Right lobe of liver (tissue), 4 donors: ENCODE data around the gene C1QL2.

Experiments used
- POLR2A ChIP-seq: fragments of 450-650 bp; IDR thresholded peaks from one replicate; pipeline ENCODE4 v1.6.1; 2017; ENCODE audit warnings: antibody characterized with exemption, mild to moderate bottlenecking
- TF ChIP-seq, protein P1 (sequence below), 4 donors: fragments of 200-600 bp in 3 of 4; fragments of 450-650 bp in 1 of 4; IDR thresholded peaks; one replicate each; pipeline versions ENCODE4 v1.5.1 to v1.8.0; 2016 to 2022; ENCODE audit warnings: antibody characterized with exemption in 4 of 4, mild to moderate bottlenecking in 2 of 4
- donor health status: DM: no; HTN: no; CAD: no.
- donor health status: DM: no; HTN: no; CAD: no.
- donor health status: DM: no; HTN: yes; CAD: no.

- no peak for TF ChIP-seq POLR2A
- TF ChIP-seq, protein P1, sequence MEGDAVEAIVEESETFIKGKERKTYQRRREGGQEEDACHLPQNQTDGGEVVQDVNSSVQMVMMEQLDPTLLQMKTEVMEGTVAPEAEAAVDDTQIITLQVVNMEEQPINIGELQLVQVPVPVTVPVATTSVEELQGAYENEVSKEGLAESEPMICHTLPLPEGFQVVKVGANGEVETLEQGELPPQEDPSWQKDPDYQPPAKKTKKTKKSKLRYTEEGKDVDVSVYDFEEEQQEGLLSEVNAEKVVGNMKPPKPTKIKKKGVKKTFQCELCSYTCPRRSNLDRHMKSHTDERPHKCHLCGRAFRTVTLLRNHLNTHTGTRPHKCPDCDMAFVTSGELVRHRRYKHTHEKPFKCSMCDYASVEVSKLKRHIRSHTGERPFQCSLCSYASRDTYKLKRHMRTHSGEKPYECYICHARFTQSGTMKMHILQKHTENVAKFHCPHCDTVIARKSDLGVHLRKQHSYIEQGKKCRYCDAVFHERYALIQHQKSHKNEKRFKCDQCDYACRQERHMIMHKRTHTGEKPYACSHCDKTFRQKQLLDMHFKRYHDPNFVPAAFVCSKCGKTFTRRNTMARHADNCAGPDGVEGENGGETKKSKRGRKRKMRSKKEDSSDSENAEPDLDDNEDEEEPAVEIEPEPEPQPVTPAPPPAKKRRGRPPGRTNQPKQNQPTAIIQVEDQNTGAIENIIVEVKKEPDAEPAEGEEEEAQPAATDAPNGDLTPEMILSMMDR (IDR thresholded peaks at IDR 0.05) = no peak
These were observed 35.9 kb downstream of the C1QL2 start for GRCh38 chr2:119122663-119123062.
